Measurements from ENCODE around the gene PRDX5. TPM values are rescaled to one million over a fixed set of nuclear protein-coding genes. Genes with fewer than 3 reads are reported as not detected.

Gene PRDX5
- total and polyA plus RNA-seq, 10 of the 15 experiments (the other 5 are each of a cell fraction or from before 2014, with no cell fraction given), result 95.7 to 406 (median 240) TPM

- Histone ChIP-seq H3K27ac (ENCODE audit: control insufficient read depth, insufficient read depth) (no peak overlapping the region), H3K36me3 (ENCODE audit: control insufficient read depth in 2 of 2, insufficient read depth in 2 of 2, low read length in 1 of 2) (peaks cover 0 to 4% of the 10 kb centered on the region in 2 experiments; a peak in 2 of 4 replicates), H3K4me2 (ENCODE audit: control insufficient read depth, insufficient read depth) (no peak overlapping the region), H4K20me1 (ENCODE audit: control insufficient read depth, insufficient read depth) (no peaks in the 10 kb centered on the region), H3K4me3 (no peak overlapping the region), H2AFZ (ENCODE audit: control insufficient read depth, low read depth, low read length) (no peak overlapping the region), H3K79me2 (ENCODE audit: control insufficient read depth, insufficient read depth, low read length) (peaks cover 25% of the 10 kb centered on the region), H3K9me3 (replicated peaks; ENCODE audit: control insufficient read depth, insufficient read depth, low read length) (no peaks in the 10 kb centered on the region), H3K27me3 (replicated peaks in 1 of 2; ENCODE audit: control insufficient read depth in 2 of 2, insufficient read depth in 2 of 2, low read length in 1 of 2) (no peaks in the 10 kb centered on the region), H3K9ac (ENCODE audit: control insufficient read depth, insufficient read depth, low read length) (no peak overlapping the region), H3K4me1 (ENCODE audit: control insufficient read depth, insufficient read depth, low read length) (peaks cover 7% of the 10 kb centered on the region)
- CTCF ChIA-PET, result interaction anchor here (3.6 kb wide), 1 partner anchor 11 kb away, joined by 18 read pairs; no protein-coding TSS in a partner anchor
- 82% methylated on average over 5 of the region's 5 CpGs for WGBS (ENCODE audit: insufficient coverage, insufficient replicate concordance, low lambda C conversion rate, missing lambda C conversion rate)
- DNase-seq (ENCODE audit: low read depth, low spot score) (no peak), FAIRE-seq (no peak), ATAC-seq (no peak)
- TF ChIP-seq HSF1 (IDR thresholded peaks at IDR 0.05; ENCODE audit: low read depth, low read length) (no peak), KAT2A (conservative IDR thresholded peaks at IDR 0.05; ENCODE audit: control insufficient read depth, low read depth, low read length) (no peak), SIN3A (IDR thresholded peaks at IDR 0.05; ENCODE audit: low read depth, low read length) (no peak), ZNF622 (IDR thresholded peaks at IDR 0.05) (no peak)
- RAD21 ChIA-PET (ENCODE audit: unreplicated experiment), result interaction anchor here (1.6 kb wide), 1 partner anchor 11 kb away, joined by 5 read pairs; no protein-coding TSS in a partner anchor
- in situ Hi-C loops (cut with MboI) (no loop called here), intact Hi-C loops (cut with micrococcal nuclease; ENCODE audit: unreplicated experiment) (no loop called here)
- POLR2A ChIA-PET, result interaction anchor here (2.1 kb wide), 1 partner anchor 10 kb away, joined by 6 read pairs; no protein-coding TSS in a partner anchor
- SMC1A ChIA-PET (ENCODE audit: uncharacterized antibody, unreplicated experiment), result no interaction called here
- no TSS peak for BruUV-seq (replicated peaks)
Measured at GRCh38 chr11:64321026-64321425, 3.1 kb downstream of the PRDX5 start.

GRCh38 chr11:64321533-64321932 is 3.6 kb downstream of the PRDX5 start:
- POLR2A ChIA-PET, result interaction anchor here (2.1 kb wide), 1 partner anchor 10 kb away, joined by 6 read pairs; no protein-coding TSS in a partner anchor
- Histone ChIP-seq H3K4me1 (ENCODE audit: control insufficient read depth, insufficient read depth, low read length) (peaks cover 4% of the 10 kb centered on the region; the same call in 1 of the 2 replicates), H3K27ac (ENCODE audit: control insufficient read depth, insufficient read depth) (no peak overlapping the region), H3K9ac (ENCODE audit: control insufficient read depth, insufficient read depth, low read length) (no peak overlapping the region), H3K27me3 (replicated peaks in 1 of 2; ENCODE audit: control insufficient read depth in 2 of 2, insufficient read depth in 2 of 2, low read length in 1 of 2) (no peaks in the 10 kb centered on the region), H4K20me1 (ENCODE audit: control insufficient read depth, insufficient read depth) (no peaks in the 10 kb centered on the region), H3K4me2 (ENCODE audit: control insufficient read depth, insufficient read depth) (no peak overlapping the region), H3K79me2 (ENCODE audit: control insufficient read depth, insufficient read depth, low read length) (peaks cover 22% of the 10 kb centered on the region), H3K9me3 (replicated peaks; ENCODE audit: control insufficient read depth, insufficient read depth, low read length) (no peaks in the 10 kb centered on the region), H3K36me3 (ENCODE audit: control insufficient read depth in 2 of 2, insufficient read depth in 2 of 2, low read length in 1 of 2) (peaks cover 0 to 2% of the 10 kb centered on the region in 2 experiments; a peak in 2 of 4 replicates), H3K4me3 (no peak overlapping the region), H2AFZ (ENCODE audit: control insufficient read depth, low read depth, low read length) (no peak overlapping the region)
- SMC1A ChIA-PET (ENCODE audit: uncharacterized antibody, unreplicated experiment), result interaction anchor here (1.5 kb wide), 1 partner anchor 10 kb away, joined by 4 read pairs; no protein-coding TSS in a partner anchor
- no peak for FAIRE-seq
- no TSS peak for BruUV-seq (replicated peaks)
- WGBS (ENCODE audit: insufficient coverage, insufficient replicate concordance, low lambda C conversion rate, missing lambda C conversion rate), result 88% methylated on average over 5 of the region's 5 CpGs
- RAD21 ChIA-PET (ENCODE audit: unreplicated experiment), result no interaction called here
- in situ Hi-C loops (cut with MboI) (no loop called here), intact Hi-C loops (cut with micrococcal nuclease; ENCODE audit: unreplicated experiment) (no loop called here)
- CTCF ChIA-PET, result interaction anchor here (0.6 to 3.6 kb wide), 3 partner anchors 10 to 33 kb away, joined by 3 to 18 read pairs (median 3); no protein-coding TSS in a partner anchor
- no peak for DNase-seq (ENCODE audit: low read depth, low spot score)
- ATAC-seq, result no peak
- TF ChIP-seq FOXK2 (IDR thresholded peaks at IDR 0.05) (no peak), PML (IDR thresholded peaks at IDR 0.05; ENCODE audit: low read length) (no peak), EED (IDR thresholded peaks at IDR 0.05; ENCODE audit: low read depth) (no peak), SKIL (IDR thresholded peaks at IDR 0.05; ENCODE audit: low read depth, poor library complexity, severe bottlenecking) (no peak), PRDM15 (CRISPR knock-in tag; IDR thresholded peaks at IDR 0.05) (no peak), YY1 (IDR thresholded peaks at IDR 0.05; ENCODE audit: low read depth, low read length) (no peak)

Measured in GM12878 (cell line).